Common myeloid progenitor, CD34-positive (primary cell): ENCODE data around the gene GRB10.

Experiments
- CTCF ChIA-PET: fragments of 350-600 bp; sonication (Branson Sonifier 250); formaldehyde crosslinking; loops from one replicate; lab custom pipeline; 2021; ENCODE audit warnings: antibody characterized with exemption; lab: Charles Lee
- POLR2A ChIA-PET: fragments of 350-600 bp; sonication (Branson Sonifier 250); formaldehyde crosslinking; loops from one replicate; lab custom pipeline; 2021; ENCODE audit warnings: antibody characterized with exemption; lab: Charles Lee
- DNase-seq, 3 donors: peaks; one replicate each; pipeline versions ENCODE4 v3.0.0 to v3.0.0-alpha.2; 2013
- H3K27ac ChIP-seq, 2 experiments: 1 replicate in 1 of 2; 2 replicates in 1 of 2; pipeline ENCODE4 v1.7.0; 2013; ENCODE audit warnings: inconsistent platforms in 2 of 2, low read length in 2 of 2, mild to moderate bottlenecking in 2 of 2, low read depth in 1 of 2, moderate library complexity in 1 of 2; ENCODE audit not compliant: severe bottlenecking in 2 of 2, insufficient read depth in 1 of 2, poor library complexity in 1 of 2
- H3K27me3 ChIP-seq, 5 experiments: replicated peaks in 2 of 5; 1 replicate in 3 of 5; 2 replicates in 2 of 5; pipeline versions ENCODE4 v1.6.1 to v1.7.0; 2013; ENCODE audit warnings: low read length in 4 of 5, mild to moderate bottlenecking in 2 of 5, moderate library complexity in 2 of 5, inconsistent platforms in 1 of 5; ENCODE audit not compliant: insufficient read depth in 5 of 5, control insufficient read depth in 4 of 5
- H3K36me3 ChIP-seq, 4 experiments: 1 replicate in 2 of 4; 2 replicates in 2 of 4; pipeline versions ENCODE4 v1.6.1 to v1.7.0; 2013; ENCODE audit warnings: low read length in 3 of 4, control low read depth in 1 of 4, mild to moderate bottlenecking in 1 of 4; ENCODE audit not compliant: control insufficient read depth in 4 of 4, insufficient read depth in 4 of 4
- H3K4me1 ChIP-seq, 4 experiments: 1 replicate in 3 of 4; 2 replicates in 1 of 4; pipeline versions ENCODE4 v1.6.1 to v1.7.1; 2013; ENCODE audit warnings: low read length in 3 of 4, mild to moderate bottlenecking in 3 of 4, control low read depth in 1 of 4, inconsistent platforms in 1 of 4, moderate library complexity in 1 of 4; ENCODE audit not compliant: control insufficient read depth in 4 of 4, insufficient read depth in 4 of 4; ENCODE audit errors: control extremely low read depth in 1 of 4
- H3K4me3 ChIP-seq, 7 experiments: 1 replicate in 4 of 7; 2 replicates in 3 of 7; pipeline versions ENCODE4 v1.5.1 to v1.7.0; 2013; ENCODE audit warnings: mild to moderate bottlenecking in 7 of 7, low read length in 6 of 7, moderate library complexity in 6 of 7, inconsistent platforms in 2 of 7, low read depth in 2 of 7, control low read depth in 1 of 7; ENCODE audit not compliant: insufficient read depth in 4 of 7, control insufficient read depth in 1 of 7; ENCODE audit errors: extremely low read depth in 1 of 7
- H3K9me3 ChIP-seq, 5 experiments: 1 replicate in 4 of 5; 2 replicates in 1 of 5; pipeline versions ENCODE4 v1.6.1 to v1.7.1; 2013; ENCODE audit warnings: low read length in 4 of 5, mild to moderate bottlenecking in 2 of 5, inconsistent platforms in 1 of 5, low read depth in 1 of 5, moderate library complexity in 1 of 5; ENCODE audit not compliant: control insufficient read depth in 4 of 5, insufficient read depth in 2 of 5; ENCODE audit errors: control extremely low read depth in 1 of 5
- WGBS: methylation state at CpG from one replicate; pipeline ENCODE4 v1.1.5; 2013; ENCODE audit not compliant: insufficient coverage; 5-methylcytosine and 5-hydroxymethylcytosine counted together

GRB10 gene

DNA sequence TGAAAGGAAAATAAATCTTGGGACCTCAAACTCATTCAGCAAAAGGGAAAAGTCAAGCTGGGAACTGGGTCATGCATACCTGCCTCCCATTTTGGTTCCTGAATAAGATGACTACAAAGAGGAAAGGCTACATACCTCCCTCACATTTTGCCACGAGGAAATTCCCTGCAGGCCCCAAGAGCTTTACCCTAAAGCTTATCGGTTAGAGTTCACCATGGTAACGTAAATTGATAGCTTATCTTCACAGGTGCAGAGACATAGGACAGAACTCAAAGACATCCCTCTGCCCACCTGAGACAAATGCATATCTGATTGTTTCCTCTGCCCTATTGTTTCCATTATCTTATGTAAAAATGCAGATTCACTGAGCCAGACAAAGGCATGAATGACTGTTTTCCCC, 31.5 kb upstream of the GRB10 start:
- H3K36me3 ChIP-seq, result no peaks in the 10 kb centered on the region
- no peaks in the 10 kb centered on the region for H3K9me3 ChIP-seq
- H3K27ac ChIP-seq, result no peak overlapping the region
- DNase-seq, result no peak
- H3K4me3 ChIP-seq, result no peak overlapping the region
- POLR2A ChIA-PET, result no interaction called here
- no peaks in the 10 kb centered on the region for H3K27me3 ChIP-seq
- H3K4me1 ChIP-seq, result peaks cover 0 to 13% (median 0%) of the 10 kb centered on the region in 4 experiments
- CTCF ChIA-PET, result no interaction called here
- 87% methylated on average over 3 of the region's 3 CpGs for WGBS

DNA sequence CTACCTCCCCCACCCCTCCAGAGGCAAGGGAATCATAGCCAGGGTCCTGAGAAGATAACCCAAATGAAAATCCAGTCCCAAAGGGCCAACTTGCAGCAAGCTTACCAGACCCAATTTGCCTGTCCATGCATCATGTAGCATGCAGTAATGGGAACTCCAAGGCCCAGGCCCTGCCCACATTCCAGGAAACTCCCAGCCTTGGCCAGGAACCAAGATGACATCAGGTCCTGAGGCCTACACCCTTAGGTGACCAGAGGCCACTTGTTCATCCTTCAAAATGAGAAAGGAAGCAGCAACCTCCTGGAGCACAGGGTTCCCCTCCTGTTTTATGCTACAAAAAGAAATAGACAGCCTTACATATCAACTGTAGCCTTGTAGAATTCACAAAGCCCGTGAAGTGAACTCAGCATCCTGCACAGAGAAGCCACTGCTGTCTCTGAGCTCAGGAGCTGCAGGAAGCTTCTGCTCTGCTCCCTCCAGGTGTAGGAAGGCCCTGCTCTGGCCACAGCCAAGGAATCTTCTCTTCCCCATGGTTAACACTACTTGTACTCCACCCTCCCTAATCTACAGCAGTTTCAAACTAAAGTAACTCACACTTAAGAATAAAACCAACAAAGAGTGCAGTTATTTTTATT, 30.3 kb upstream of the GRB10 start:
- no peaks in the 10 kb centered on the region for H3K27me3 ChIP-seq
- H3K27ac ChIP-seq, result no peak overlapping the region
- ChIA-PET CTCF (no interaction called here), POLR2A (no interaction called here)
- no peaks in the 10 kb centered on the region for H3K36me3 ChIP-seq
- peaks cover 0 to 13% (median 0%) of the 10 kb centered on the region in 4 experiments for H3K4me1 ChIP-seq
- no peak for DNase-seq
- WGBS, result 60% methylated on average over 1 of the region's 1 CpG
- H3K4me3 ChIP-seq, result no peak overlapping the region
- H3K9me3 ChIP-seq, result no peaks in the 10 kb centered on the region

DNA sequence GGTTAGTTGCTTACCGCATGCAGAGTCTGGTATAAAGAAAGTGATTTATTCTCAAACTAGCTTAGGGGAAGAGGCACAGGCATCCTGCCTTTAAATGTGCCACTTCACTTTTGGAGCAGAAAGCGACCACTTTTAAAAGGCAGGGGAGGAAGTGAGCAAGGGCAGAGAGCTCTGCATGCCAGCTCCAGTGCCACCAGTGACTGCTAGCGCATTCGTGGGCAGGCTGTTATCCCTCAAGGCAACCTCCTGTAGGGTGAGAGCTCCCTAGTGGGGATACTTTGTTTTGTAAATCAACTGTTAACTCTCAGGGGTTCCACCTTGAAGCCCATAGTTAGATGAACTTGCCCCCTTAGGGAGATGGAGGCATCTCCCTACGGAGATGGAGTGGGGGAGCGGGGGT, 29.4 kb upstream of the GRB10 start:
- peak; percentile 27 to 88 (median 84) for DNase-seq
- peaks cover 0 to 11% (median 0%) of the 10 kb centered on the region in 4 experiments for H3K4me1 ChIP-seq
- 9% methylated on average over 4 of the region's 6 CpGs for WGBS
- H3K27me3 ChIP-seq, result no peaks in the 10 kb centered on the region
- H3K36me3 ChIP-seq, result no peaks in the 10 kb centered on the region
- ChIA-PET CTCF (interaction anchor here (0.9 to 1.4 kb wide), 3 partner anchors 18 to 118 kb away, joined by 3 to 6 read pairs (median 3); no protein-coding TSS in a partner anchor), POLR2A (no interaction called here)
- H3K27ac ChIP-seq, result no peak overlapping the region
- H3K4me3 ChIP-seq, result no peak overlapping the region
- H3K9me3 ChIP-seq, result no peaks in the 10 kb centered on the region

DNA sequence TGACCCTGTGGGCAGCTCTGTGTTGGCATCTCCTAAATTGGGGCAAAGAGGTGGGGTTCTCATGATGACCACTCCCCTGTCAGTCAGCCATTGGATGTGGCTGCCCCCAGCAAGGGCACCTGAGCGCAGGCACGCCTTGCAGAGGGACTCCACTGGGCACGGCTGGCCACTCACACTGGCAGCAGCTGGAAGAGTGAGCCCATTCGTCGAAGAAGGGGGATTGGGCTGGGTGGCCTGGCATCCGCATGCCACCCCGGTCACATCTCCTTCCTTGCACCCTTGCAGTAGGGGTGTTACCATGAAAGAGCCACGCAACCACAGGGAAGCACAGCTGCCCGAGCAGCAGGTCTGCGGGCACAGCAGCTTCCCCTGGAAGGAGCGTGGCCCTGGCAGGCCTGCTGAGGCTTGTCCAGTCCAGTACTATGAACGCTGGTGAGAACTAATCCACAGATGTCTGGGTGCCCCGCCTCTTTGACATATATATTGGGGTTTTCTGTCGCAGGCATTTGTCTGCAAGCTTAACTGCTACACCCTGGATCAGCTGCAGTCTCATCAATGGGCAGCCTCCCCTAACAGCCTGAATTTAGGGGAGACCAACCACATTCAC, 25.7 kb upstream of the GRB10 start:
- Histone ChIP-seq H3K4me1 (peaks cover 0 to 11% (median 0%) of the 10 kb centered on the region in 4 experiments), H3K27me3 (no peaks in the 10 kb centered on the region), H3K4me3 (no peak overlapping the region), H3K27ac (no peak overlapping the region), H3K36me3 (no peaks in the 10 kb centered on the region), H3K9me3 (no peaks in the 10 kb centered on the region)
- 87% methylated on average over 8 of the region's 14 CpGs for WGBS
- POLR2A ChIA-PET, result no interaction called here
- no peak for DNase-seq
- CTCF ChIA-PET, result no interaction called here

DNA sequence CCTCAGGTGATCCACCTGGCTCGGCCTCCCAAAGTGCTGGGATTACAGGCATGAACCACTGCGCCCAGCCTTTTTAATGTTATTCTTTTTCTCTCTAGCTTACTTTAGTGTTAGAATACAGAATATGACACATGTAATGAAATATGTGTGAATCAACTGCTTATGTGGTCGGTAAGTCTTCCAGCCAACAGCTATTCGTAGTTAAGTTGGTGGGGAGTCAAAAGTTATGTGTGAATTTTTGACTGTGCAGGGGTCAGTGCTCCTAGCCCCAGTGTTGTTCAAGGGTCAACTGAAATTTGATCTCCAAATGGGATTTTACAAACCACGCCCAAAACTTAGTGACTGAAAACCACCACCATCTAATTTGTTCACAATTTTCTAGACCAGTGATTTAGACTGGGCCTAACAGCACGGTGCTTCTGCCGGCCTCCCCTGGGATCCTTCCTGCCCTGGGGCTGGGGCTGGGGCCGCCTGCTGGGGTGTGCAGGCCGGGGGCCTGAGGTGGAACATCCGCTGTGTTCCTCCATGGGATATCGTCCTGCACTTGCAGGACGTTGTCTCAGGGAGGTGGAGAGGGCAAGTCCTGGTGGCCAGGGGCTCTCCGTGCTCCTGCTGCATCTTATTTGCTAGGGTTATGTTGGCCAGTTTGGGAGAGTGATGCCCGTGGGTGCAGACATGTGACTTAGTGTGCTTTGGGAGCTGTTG, 24.5 kb upstream of the GRB10 start:
- CTCF ChIA-PET, result interaction anchor here (1.1 kb wide), 1 partner anchor 334 kb away, joined by 3 read pairs; no protein-coding TSS in a partner anchor
- Histone ChIP-seq H3K4me1 (peaks cover 0 to 6% (median 0%) of the 10 kb centered on the region in 4 experiments), H3K4me3 (no peak overlapping the region), H3K9me3 (no peaks in the 10 kb centered on the region), H3K27ac (no peak overlapping the region), H3K27me3 (no peaks in the 10 kb centered on the region), H3K36me3 (no peaks in the 10 kb centered on the region)
- WGBS, result 93% methylated on average over 10 of the region's 14 CpGs
- POLR2A ChIA-PET, result no interaction called here
- no peak for DNase-seq

DNA sequence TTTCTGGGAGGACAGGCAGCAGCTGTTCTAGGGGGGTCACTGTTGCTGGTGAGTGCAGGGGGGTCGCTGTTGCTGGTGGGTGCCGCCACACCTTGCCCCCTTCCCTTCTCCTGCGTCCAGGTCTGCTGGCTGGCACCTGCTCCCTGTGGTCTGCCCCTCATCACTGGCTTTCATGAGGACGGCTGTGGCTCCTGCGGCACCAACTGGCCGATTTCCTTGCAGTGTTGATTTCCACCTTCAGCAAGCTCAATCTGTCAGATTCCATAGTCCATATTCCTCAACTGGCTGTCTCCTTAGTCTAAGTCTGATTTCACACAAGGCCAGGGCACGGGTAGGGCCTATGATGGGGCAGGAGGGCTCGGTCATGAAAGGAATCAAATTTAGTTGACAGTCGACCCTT, 23.4 kb upstream of the GRB10 start:
- H3K4me1 ChIP-seq, result no peaks in the 10 kb centered on the region
- no peak for DNase-seq
- H3K36me3 ChIP-seq, result no peaks in the 10 kb centered on the region
- ChIA-PET CTCF (interaction anchor here (0.6 to 1.1 kb wide), 2 partner anchors 45 to 335 kb away, joined by 3 read pairs; no protein-coding TSS in a partner anchor), POLR2A (no interaction called here)
- WGBS, result 65% methylated on average over 6 of the region's 9 CpGs
- H3K27me3 ChIP-seq, result peaks cover 0 to 2% (median 0%) of the 10 kb centered on the region in 5 experiments
- no peak overlapping the region for H3K4me3 ChIP-seq
- H3K27ac ChIP-seq, result no peak overlapping the region
- H3K9me3 ChIP-seq, result no peaks in the 10 kb centered on the region
